Pulmonary artery endothelial cell (primary cell): ENCODE results near the gene ELL. TPM values are rescaled to one million over a fixed set of nuclear protein-coding genes. Genes with fewer than 3 reads are reported as not detected.

Experiments
- DNase-seq: peaks from one replicate; pipeline ENCODE4 v3.0.0-alpha.2; 2011; ENCODE audit warnings: low read depth, low spot score
- total RNA-seq: library from RNA; depleted of rRNA; stranded (reverse); fragments of >200 nt; gene quantifications from 2 replicates; pipeline ENCODE4 v1.2.3, GENCODE V29; 2014

Gene ELL
- total RNA-seq, 1 donor from 2014 or later: 13.4 TPM

DNA sequence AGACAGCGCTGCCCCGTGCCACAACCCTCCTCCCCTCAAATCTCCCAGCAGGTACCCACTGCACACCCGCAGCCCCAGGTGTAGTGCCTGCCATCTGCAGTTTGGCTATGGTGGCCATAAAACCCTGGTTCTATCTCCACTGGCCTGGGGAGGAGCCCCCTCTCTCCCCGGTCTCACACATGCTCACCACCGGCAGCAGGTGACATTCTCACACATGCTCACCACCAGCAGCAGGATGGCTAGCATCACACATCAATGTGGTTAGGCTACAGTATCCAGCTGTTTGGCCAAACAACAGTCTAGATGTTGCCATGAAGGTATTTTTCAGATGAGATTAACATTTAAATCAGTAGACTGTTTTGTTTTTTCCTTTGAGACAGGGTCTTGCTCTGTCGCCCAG, 31.1 kb downstream of the ELL start:
- no peak for DNase-seq

DNA sequence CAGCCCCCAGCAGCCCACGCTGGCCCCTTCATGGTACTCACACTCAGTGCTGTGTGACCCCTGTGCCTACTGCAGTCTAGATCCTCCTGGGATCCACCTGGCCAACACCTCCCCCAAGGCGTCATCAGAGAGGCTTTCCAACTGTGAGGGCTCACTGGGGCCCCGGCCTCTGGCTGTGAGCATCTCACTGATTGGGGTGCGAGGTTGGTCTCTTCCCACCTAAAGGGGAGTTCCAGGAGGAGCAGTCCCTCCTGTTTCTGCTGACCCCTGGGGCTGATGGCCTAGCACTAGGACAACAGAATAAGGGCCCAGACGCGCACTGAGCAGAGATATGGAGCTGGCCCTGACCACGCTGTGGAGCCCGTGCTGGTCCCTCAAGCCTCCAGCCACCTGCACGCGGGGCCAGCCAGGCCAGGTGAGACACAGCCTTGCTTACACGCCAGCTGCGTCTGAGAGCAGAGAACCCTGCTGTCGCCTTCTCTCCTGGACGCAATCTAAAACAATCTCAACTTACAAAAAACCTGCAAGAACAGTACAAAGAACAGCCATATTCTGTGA, 32.2 kb downstream of the ELL start:
- no peak for DNase-seq

DNA sequence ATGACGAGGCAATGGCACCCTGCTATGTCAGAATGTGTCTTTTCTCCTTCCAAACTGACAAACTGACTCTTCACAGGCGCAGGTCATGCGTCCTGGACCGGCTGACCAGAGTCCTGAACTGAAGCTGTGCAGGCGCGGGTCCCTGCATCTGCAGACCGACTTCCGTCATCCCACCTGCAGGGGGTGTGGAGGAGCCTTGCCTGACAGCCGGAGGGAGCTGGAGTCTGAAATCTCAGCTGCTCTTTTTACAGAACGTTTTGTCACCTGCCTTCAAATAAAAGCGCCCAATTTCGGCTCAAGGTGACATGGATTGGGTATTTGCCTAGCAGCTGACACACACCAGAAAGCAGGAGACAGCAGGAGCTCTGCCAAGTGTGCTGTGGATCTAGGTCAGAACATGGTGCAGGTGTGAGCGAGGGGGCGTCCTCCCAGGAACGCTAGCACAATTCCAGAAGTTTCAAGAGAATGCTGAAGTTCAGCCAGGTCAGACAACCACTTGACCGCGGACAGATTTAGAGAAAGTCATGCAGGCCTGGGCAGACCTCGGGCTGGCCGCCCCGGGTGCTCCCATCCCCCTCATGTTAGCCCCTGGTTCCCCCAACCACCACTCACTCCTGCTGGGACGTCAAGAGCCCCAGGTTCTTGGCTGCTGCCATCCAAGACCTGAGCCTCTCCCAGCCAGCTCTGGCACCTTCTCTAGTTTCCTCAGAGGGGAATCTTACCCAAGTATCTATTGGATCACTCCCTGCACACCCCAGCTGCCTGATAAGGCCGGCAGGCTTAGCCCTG, 32.8 kb downstream of the ELL start:
- no peak for DNase-seq

DNA sequence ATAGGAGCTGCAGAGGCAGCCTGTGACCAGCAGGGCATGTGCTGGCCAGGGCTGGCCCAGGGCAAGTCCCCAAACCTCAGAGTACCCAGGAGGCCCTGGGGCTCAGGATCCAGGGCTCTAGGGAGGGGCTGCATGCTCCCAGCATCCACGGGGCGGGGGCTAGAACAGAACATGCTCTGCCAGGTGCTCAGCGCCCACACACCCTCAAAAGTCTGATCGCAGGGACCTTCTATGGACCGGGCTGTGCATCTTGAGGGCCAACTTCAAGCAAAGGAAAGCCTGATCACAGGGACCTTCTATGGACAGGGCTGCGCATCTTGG, 33.5 kb downstream of the ELL start:
- DNase-seq: no peak

DNA sequence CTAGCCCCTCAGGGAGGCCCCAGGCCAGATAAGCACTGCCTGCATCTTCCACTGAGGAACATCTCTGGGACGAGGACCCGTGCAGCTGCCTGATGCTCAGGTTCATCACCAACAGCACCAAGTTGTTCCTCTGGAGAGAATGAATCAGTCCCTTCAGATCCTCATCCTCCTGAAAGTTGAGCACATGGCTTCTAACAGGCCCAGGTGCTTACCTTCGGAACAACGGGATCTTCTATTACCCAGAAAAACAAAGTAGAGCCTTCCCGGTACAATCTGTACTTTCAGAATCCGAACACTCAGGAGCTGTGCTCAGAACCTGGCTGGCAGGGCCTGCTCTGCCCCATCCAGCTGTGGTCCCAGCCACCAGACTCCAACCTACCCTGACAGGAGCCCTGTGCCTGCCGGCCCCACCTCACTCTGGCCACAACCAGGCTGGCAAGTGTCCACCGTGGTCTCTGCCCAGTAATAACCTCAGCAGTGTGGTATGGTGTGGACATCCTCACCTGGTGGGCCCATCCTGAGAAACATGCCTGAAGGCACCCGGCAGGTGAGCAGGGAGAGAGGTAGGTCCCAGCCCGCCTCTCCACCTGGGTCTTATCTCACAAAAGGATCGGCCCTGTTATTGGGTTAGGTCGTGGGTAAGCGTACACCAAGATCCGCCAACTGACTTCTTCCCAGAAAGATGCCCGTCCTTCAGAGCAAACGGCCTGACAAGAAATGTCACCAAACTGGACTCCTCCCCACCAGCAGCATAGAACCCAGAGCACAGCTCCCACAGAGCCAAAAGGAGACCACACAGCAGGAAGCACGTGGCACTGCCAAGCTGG, 34.1 kb downstream of the ELL start:
- no peak for DNase-seq

DNA sequence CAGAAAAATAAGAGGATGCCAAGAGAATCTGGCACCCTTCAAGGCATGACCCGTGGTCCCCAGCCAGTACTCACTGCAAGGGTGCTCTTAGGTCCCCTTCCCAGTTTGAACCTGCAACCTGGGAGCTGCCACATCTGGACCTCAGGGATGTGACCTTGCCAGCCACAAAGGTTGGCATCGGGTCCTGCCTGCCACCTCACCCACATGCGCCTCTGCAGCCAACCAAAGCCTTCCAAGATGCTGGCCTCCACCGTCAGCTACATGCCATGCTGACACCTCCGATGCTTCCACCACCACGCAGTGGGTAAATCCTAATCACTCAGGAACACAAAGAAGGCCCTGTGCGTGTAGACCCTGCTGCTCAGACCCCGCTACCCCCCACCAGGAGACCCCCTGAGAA, 35.1 kb downstream of the ELL start:
- DNase-seq: no peak

DNA sequence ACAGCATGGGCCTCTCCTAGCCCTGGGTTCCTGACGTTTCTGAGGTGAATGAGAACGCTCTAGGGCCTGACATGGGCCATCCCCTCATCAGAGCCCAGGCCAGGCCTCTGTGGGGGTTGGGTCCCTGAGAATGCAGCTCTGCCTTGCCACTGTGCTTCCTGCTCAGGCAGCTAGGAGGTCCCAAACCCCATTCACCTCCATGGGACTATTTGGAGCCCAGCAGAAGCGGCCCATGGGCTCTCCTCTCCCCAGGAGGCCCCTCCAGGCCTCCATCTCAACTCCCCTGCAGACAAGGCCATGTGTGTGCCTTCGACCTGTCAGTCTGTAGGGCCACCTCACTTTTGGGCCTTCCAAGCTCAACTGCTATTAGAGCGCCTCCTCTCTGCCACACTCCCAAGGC, 36.9 kb downstream of the ELL start:
- no peak for DNase-seq

DNA sequence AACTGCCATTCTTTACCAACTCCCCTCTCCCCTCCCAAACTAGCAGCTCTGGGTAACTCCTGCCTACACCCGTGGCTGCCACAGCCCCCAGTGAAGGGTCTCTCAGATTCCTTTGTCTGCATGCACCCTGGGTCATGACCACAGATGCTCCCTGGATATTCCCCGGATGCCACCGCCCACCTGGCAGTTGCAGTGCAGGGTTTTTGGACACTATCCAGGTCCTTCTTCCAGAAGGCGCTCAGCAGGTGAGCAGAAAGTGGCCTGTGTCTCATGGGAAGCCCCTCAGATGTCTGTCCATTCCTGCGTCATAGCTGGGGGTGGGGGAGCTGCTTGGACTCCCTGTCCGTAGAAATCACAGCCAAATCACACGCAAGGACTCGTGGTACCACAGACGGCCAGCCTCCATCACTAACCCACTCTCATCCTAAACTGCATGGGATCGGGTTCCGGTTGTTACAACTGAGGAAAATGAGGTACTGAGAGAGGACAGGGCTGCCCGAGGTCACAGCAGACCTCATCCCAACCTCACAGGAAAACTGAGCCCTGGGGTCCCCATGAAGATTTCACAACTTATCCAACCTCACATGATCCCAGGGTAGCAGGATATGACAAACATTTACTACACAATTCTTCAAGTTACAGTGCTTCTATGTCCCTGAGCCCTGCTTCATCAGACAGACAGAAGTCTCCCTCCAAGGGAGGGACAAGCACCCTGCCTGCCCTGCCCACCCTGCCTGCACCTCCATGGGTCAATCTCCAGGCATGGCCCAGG, 38.6 kb downstream of the ELL start:
- no peak for DNase-seq

DNA sequence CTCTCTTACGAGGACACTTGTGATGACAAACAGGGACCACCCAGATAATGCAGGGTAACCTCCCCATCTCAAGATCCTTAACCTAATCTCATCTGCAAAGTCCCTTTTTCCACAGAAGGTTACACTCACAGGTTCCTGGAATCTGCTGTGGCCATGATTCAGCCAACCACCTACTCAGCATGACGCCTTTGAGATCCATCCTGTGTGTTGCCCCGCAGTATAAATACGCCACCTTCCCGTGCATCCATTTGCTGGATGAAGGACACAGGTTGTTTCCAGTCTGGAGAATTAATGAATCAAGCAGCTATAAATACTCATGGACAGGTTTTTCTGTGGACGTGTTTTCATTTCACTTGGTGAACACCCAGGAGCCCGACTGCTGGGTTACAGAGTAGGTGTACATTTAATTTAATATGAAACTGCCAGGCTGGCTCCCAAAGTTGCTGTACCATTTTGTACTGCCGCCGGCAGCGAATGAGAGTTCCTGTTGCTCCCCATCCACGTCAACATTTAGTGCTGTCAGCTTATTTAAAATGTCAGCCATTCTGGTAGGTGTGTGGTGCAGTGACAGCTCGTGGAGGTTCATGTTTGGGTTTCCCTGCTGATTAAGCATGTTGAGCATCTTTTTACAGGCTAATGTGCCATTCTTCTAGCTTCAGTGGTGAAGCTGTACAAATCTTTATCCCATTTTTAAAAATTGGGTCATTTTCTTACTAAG, 40.2 kb downstream of the ELL start:
- no peak for DNase-seq

DNA sequence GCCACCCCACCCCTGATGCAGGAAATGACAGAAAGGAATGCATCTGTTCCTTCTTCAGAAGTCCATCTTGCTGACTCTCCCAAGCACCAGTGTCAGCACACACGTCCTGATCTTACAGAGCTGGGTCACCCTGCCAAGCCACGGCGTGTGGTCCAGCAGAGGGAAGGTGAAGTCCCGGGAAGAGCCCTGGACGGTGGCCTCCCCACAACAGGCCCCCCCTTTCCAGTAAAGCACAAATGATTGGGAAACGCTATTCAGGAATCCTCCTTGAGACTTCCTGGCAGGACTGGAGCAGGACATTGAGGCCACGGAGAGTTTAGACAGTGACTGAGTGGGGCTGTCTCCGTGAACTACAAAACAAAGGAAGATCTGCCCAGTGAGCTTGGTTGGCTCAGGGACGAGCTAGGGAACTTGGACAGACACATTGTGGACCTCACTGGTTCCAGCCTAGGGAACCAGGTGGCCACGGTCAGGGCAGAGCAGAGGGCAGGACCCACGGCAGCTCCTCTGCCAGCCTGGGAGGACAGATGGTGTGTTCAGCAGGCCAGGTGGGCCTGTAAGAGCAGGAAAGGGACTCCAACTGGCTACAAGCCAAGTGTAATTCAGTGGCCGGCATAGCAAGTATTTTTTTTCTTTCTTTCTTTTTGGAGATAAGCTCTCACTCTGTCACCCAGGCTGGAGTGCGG, 41.7 kb downstream of the ELL start:
- DNase-seq: no peak

DNA sequence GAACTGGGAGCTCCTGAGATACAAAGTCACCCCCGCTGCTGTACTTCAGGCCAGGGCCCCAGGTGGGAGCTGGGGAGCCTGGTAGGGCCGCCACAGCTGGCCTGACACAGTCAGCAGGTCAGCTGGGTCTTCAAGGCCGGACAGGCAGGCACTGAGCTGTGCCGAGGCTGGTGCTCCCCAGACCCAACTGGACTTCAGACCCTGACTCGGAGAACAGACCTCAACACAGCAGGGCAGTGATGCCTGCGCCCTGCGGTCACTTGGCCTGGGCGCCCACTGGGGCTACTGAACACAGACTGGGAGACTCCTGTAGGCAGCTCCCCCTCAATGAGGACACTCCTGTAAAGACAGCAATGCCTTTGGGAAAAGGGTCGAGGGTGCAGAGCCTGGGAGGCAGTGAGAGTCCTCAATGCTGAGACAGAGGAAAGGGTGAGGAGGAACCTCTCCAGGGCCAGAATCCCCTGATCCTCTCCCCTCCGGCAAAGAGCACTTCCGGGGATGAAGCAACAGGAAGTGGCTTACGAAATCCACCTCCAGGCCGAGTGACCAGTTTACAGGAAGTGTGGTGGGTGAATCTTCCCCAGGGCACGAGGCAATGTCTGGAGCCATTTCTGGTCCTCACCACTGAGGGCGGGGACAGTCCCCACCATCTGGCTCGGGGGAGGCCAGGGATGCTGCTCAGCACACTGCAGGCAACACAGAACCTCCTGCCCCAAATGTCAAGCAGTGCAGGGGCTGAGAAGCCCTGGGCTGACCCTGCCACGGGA, 43.1 kb downstream of the ELL start:
- no peak for DNase-seq

DNA sequence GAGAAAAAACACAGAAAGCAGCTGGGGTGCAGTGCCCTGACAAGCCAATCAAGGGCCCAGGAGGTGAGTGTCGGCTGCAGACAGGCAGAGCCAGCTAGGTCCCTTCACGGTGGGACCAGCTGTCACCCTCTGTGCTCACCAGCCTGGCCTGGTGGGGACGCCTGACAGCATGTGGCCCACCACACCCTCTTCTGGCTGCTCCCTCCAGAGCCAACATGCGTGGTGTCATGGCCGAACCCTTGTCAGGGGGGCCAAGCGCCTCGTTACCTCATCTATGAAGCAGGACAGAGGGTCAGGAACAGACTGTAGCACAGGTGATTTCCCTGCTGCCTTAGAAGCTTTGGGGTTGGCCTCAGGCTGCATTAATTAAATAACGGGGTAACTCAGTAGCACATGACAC, 43.9 kb downstream of the ELL start:
- no peak for DNase-seq

DNA sequence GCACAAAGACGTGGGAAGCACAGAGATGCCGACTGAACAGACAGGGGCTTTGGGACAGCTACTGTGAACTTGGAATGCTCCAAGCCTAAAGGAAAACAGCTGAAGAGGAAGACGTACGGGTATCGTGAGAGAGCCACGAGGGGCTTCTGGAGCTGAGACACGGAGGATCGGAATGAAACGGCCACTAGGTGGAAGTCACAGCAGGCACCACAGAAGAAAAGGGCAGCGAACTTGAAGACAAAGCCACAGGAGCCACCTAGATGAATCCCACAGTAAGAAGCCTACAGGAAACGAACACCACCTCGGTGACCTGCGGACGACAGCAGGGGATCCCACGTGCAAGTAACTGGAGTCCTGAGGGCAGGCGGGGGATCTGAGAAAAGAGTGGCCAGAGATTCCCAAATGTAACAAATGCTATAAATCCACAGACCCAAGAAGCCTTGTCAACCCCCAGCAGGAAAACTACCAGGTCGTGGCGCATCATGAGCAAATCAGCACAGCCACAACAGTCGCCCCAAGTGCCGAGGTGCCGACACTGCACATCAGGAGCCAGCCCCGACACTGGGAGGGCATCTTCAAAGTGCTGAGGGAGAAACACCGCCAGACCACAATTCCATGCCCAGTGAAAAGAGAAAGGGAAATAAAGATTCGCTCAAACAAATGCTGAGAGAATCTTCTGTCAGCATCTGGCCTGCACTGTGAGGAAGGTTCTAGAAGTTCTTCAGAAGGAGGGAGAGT, 44.7 kb downstream of the ELL start:
- DNase-seq: no peak

DNA sequence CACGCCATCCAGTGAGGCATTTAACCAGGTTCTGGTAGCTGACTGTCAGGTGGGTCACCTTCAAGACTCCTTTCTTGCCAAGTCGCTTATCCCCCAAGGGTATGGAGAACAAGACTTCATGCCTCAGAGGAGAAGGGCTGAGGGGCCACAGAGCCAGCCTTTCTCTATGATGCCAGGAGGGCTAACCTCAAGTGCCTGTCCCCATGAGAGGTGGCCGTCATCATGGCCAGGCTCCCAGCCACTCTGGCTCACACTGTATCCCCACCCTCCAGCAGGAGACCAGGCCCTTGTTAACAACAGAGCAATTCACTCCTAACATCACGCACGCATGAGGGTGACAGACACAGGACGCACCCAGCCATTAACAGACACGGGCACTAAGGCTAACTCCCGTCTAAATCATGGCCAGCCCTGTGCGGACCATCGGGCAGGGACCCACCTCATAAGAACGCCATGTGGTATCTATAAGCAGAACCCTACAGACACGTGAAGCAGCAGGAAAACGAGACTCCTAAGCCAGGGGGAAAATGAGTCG, 45.3 kb downstream of the ELL start:
- DNase-seq: no peak

DNA sequence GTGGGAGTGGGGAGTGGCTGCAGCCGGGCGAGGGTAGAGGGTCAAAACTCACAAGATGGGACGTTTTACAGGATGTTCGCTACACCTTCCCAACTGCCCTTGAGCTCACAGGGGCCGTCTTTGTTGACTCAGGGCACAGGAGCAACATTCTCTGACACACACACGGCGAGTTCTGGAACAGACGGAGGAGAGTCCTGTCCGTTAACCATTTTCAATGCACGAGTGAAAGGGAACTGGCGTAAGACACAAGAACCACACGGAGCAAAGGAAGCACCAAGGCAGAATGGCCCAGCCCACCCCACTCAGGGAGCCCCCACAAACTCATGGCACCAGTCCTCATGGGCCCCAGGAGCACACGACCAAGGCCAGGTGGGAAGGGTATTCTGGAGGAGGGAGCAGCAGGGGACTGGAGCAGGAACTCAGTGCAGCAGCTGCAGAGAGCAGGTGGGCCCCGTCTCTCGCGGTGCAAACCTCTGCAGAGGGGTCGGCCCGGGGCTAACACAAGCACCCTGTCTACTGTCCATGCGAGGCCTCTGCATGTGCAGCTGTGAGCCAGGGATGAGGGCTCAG, 46.0 kb downstream of the ELL start:
- DNase-seq: no peak

DNA sequence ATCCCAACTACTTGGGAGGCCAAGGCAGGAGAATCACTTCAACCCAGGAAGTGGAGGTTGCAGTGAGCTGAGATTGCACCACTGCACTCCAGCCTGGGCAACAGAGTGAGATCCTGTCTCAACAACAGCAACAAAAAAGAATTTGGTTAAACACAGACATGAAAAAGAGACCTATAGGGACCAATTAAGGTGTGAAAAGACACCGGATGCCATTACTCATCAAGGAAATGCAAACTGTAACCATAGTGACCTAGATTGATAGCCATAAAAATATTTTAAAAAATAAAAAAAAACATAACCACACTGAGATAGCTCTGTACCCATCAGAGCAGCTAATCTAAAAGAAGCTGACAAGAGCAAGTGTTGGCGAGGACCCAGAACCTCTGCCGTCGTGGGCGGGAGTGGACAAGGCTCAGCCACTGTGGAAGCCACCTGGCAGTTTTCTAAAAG, 46.8 kb downstream of the ELL start:
- DNase-seq: no peak

DNA sequence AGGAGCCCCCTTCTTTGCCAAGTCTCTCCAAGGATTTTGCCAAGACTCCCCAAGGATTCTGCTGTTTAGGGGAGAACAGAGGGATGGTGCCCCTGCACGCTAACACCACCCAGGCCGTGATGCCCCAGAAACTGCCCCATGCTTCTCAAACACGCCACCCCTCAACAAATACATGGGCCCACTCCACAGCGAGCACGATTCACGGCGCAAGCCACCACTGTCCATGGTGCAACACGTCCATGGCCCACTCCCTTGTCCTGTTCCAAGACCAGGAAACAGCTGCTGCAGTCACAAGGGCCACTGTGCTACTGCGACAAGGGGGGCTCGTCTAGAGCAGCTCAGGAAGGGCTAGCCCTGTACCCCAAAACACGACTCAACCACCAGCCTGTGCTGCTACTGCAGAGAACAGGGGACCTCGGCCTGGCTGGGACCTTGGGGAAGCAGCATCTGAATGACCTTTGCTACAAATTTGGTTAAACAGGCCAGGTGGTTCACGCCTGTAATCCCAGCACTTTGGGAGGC, 47.4 kb downstream of the ELL start:
- no peak for DNase-seq

DNA sequence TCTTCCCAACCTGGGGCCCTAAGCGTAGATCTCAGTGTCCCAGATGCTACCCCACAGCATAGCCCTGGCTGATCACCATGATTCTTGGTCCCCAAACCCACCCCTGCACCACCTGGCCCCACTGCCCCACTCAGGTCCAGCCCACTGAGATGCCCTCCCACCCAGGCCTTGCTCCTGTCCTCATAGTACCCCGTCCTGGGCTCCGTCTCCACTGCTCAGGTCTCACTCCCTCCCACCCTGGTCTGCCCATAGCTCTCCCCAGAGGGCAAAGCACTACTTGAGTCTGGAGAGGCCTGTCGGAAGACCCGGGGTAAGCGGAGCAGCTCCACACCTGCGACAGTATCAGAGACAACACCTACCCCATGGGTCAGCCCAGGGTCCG, 48.2 kb downstream of the ELL start:
- no peak for DNase-seq
